Effector CD4-positive, alpha-beta T cell (primary cell): ENCODE results near the gene TUBGCP3.

ENCODE experiments used
- DNase-seq: peaks from one replicate; pipeline ENCODE4 v3.0.0-alpha.2; 2020

The TUBGCP3 gene

DNA sequence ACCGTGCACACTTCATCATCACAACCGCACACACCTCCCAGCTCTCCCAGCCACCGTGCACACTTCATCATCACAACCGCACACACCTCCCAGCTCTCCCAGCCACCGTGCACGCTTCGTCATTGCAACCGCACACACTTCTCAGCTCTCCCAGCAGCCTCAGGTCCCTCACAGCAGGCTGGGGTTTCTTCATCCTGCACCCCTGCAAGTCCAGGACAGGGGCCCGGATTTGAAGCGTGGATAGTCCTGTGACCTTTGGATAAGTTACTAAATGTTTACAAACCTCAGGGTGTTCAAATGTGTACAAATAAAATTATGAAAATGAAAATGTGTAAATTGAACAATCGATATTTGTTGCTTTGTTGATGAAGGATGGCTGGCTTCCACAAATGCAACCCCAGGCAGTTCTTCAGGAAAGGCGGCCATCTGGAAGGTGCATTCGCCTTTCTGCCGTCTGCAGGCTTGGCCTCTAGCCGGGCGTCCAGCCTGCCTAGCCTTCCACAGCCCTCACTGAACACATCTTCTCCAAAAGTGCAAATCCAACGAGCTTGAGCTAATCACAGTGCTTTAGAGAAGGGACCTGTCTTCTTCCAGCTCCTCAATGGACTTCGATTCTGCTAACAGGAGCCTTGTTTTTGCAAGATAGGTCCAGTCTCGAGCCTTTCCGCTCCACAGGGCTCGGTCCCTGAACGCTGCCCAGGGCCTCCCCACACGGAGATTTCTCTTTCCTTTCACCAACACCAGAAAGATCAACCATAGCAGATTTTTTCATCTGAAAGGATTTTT, 137.6 kb downstream of the TUBGCP3 start:
- DNase-seq, result no peak

DNA sequence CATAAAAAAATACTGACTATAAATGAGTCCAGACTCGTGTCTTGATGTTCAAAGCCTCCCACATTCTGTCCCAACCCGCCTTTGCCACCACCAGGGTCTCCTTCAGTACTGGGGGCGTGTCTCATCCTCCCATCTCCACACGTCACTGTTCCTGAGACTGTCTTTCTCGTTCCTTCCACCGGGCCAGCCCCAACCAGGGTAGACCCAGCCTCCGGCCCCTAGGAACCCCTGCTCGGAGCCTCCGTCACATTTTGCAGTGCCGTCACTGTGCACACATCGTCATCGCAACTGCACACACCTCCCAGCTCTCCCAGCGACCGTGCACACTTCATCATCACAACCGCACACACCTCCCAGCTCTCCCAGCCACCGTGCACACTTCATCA, 138.4 kb downstream of the TUBGCP3 start:
- no peak for DNase-seq

DNA sequence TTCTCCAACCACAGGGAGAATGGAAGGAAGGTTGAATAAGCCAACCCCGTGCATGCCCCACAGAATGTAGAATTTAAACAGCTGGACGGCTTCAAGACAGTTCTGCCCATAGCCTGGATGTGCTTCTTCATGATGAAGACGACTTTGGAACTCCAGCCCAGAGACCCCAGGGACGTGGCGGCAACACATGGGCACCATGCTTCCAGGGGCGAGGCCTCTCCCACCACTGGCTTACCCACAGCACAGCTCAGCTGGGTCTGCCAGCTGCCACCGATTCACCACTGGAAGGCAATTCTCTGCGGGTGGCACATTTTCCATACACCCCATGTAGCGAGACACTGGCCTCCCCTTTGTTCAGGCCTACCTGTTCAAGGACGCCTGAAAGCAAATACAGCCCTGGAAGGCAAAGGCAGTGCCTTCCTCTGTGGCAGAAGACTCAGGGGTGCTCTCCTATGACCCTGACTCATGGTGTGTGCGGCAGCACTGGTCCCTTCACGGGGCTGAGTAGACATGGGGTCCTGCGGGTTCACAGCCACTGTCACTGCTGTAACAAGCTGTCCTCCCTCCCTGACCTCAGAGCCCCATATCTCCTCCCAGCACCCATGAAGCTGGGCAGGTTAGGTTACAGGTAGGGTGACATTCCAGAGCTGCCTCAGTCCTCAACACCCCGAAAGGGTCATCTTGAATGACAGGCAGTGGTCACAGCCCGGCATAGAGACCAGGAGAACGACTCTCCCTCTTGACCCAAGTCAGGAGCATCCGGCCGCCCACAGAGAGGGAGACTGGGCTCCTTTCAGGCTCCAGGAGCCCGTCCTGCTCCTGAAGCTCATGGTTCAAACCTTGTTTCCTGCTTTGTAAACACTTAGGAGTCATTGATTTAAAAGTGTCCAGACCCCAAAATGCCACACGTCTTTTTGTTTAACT, 139.1 kb downstream of the TUBGCP3 start:
- DNase-seq, result no peak

DNA sequence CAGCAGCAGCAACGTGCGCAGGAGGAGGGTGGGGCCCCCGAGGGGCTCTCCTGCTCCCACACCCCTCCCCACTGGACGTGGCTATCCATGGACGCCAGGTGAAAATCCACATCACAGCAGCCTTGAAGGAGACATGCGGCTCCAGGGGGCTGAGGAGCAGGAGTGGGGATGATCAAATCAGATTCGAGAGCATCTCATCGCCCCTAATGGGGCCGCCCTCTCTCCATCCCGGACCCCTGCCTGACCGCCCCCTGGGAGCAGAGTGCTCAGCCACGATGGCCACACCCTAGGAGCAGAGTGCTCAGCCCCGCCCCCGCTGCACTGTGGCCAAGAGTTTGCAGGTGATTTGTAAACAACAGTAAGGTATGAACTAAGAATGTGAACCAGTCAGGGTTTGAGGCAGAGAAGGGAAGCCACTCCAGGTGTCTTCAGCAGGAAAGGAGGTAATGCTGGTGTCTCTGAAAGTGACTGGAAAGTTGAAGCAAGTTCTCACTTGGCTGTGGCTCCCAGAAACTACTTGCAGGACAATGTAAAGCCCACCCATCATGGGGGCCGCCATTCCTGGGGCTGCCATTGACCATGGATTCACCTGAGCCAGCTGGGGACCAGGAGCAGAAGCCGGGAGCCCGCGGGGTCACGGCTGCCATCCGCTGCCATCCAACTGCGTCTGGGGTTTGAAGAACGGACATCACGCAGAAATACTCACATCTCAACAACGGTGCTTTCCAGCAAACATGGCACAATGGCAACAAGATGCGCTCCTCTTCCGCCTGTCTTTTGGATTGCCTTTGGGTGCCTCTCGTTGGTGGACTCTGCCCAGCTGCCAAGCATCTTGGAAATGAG, 140.0 kb downstream of the TUBGCP3 start:
- no peak for DNase-seq

DNA sequence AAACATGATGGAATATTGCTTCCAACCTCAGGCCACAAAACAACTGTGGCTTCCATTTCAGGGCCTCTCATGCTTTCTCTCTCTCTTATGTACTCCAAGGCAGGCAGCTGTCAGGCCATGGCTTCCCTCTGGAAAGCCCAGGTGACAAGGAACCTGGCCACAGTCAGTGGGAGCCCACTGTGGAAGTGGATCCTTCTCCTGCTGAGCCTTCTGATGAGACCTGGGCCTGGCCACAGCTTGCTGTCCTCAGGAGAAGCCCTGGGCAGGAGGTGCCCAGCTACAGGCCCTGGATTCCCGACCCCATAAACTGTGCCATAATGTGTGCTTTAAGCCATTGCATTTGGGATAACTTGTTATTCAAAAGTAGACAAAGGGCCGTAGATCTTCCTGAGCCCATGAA, 140.6 kb downstream of the TUBGCP3 start:
- DNase-seq, result no peak

DNA sequence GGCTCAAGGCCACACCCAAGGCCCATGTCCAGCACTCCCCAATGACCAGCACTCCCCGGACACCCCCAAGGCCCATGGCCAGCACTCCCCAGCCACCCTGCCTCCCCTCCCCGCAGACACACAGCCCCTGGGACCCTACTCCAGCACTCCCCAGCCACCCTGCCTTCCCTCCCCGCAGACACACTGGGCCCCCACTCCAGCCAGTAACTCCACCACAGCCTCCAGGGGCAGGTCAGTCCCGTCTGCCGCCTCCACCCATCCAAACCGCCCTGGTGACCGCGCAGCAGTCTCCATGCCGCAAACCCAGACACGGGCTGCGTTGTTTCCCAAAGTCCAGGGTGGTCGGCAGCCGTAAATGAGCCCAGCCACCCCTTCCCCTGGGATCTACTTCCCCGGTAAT, 141.1 kb downstream of the TUBGCP3 start:
- no peak for DNase-seq

DNA sequence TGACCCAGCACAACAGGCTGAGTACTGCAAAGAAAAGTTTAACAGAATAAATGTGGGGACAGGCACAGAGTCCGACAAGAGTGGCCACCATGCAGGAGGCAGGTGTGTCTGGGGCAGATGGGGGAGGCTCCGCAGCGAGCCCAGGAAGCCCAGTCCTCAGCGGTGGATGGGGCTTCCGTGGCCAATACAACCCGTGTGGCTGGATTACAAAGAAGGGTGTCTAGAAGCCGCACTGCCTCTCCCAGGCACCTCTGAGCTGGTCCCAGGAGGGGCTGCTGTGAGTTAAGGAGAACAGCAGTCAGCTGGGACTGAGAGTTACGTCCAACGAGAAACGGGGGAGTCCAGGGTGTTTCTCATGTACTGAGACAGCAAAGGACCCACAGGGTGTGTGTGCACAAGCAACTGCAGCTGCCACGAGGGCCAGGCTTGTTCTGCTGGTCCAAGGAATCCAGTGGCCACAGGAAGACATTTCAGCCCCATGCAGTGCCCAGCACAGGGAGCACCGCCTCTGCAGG, 141.5 kb downstream of the TUBGCP3 start:
- DNase-seq, result no peak

DNA sequence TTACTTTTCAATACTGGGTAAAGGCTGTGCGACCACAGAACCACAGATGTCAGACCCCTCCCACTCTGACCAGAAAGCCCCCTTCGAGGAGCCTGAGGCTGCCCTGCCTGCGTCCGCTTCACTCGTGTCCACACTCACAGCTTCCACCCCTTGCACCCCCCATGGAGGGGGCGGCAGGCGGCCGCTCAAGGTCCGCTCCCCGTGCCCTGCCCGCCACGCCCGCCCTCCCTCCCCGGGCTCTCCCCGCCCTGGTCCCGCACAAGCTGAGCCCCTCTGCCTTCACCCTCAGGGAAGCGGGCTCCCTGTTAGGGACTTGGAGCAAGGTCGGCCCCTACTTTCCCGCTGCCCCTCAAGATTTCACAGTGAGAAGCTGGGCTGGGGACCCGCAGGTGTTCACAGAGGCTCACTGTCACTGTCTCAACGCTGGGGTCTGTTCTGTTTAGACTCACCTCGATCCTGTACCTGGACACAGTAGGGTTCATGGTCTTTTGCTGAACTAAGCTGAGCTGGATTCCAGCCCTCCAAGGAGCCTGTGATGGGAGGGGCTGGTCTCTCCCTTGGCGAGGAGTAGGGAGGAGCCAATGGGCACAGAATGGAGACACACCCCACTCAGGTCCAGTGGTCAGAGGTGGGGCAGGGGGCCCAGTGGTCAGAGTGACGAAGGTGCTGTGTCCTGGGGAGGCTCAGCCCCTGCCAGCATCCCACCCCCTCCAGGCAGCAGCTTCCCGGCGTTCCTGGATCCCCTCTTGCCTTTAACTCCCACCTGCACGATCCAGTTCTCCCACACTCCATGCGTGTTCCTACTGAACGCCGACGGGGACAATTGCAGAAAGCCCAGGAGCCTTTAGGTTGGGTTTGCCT, 142.3 kb downstream of the TUBGCP3 start:
- DNase-seq, result no peak

DNA sequence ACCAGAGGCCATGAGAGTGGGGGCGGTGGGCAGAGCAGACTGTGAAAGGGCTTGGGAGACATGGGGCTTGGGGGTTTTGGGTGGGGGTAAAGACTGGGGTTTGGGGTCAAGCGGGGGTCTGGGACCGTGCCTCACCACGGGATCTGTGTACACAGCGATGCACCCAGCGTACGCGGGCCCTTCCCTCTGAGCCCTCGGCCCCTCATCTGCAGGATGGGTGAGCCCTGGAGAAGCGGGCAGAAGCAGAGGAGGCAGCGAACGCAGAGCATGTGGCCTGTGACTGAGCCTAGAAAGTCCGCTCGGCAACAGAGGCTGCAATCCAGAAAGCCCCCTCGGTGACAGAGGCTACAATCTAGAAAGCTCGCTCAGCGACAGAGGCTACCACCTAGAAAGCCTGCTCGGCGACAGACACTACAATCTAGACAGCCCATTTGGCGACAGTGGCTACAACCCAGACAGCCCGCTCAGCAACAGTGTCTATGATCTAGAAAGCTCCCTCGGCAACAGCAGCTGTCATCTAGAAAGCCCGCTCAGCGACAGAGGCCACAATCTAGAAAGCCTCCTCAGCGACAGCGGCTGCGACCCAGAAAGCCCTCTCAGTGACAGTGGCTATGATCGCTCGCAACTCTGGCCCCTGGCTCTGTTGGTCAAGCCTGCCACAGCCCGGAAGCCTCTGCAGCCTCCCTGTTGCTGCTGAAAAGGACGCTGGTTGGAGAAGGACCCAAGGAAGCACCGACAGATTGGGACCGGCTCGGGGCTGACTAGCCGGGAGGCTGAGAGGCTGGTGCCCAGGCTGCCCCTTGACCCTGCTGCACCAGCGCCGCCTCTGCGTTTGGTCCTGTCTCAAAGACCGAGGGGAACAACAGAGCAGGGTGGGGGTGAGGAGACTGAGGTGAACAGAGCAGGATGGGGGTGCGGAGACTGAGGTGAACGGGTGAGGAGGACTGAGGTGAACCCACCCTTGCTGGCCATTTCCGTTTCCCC, 143.2 kb downstream of the TUBGCP3 start:
- DNase-seq, result no peak

DNA sequence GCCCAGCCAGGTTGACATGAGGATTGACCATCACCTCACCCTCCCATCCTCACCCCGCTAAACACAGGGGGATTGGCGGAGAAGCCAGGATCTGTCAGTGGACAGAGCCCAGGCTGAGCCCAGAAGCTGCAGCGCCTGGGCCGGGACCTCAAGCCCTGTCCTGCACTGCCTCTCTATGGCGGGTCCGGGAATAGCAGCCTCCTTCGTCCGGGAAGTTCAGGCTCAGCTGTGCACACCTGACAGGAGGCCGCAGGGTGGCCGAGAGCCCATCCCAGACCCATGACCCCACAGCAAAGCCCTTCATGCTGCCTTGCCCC, 144.0 kb downstream of the TUBGCP3 start:
- DNase-seq, result no peak

DNA sequence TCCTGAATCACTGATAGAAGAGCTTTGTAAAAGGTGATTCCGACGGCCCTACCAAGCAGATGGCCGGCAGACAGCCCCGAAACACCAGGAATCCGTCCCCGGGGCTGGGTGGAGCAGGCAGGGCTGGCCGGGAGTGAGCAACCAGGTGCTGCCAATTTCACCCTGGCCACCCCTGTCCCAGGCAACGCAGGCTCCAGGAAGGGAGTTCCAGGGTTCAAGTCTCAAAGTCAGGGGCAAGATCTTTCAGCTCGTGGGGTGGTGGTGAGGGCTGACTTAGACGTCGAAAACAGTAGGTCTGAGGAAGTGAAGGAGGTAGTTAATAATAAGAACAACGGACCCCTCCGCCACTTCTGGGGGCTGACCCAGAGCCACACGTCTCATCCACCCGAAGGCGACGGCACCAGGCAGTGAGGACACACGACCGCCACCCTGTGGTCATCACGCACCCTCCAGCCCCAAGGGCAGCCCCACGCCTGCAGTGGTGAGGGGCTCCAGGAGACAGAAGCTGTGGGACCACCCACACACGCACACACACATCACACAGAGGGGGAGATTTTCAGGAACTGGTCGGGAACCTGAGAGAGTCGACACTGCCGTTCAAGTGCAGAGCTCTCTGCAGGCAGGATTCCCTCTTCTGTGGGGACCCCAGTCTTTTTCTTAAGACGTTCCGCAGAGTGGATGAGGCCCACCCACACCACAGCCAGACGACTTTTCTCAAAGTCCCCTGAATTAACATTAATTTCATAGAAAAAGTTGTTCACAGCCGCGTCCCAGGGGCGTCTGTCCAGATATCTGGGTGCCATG, 144.6 kb downstream of the TUBGCP3 start:
- DNase-seq, result no peak

DNA sequence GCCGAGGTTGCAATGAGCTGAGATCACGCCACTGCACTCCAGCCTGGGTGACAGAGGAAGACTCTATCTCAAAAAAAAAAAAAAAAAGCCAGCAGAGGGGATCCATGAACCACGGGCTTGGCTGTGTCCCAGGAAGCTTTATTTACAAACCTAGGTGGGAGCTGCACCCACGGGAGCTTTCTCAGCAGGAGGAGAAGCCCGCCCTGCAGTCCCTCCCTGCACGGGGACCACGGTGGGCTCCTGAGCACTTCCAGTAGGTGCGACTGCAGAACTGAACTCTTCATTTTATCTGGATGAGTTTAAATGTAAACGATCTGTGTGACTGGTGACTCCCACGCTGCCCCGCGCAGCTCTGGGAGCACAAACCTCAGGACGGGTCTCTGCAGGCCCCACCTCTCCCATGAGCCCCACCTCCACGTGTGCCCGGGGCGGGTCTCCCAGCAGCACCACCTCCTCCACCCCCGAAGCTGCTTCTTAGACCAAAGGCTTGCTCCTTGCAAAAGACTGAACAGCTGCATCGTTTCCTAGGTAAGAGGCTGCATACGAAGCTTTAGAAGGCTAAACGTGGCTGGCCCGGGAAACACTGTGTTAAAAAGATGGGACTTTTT, 145.4 kb downstream of the TUBGCP3 start:
- no peak for DNase-seq

DNA sequence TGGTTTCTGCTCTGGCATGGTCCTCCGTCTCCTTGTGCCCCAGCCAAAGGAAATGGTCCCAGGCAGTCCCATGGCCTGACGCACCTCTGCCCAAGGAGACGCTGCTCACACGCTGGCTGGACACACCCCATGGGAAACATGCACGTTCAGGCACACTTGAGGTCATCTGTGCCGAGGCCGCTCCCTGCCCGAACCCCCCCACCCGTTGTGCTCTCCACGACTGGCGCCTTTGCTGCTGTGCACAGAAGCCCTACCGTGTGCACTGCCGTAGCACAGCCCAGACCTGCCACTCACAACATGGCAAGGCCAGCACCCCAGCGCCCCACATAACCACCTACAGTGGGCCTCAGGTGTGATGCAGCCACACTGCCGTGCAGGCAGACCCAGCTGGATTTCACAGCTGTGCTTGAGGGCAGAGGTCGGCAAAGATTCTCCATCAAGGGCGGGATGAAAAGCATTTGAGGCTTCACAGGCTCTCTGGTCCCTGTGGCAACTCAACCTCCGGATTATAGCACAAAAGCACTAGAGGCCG, 146.1 kb downstream of the TUBGCP3 start:
- no peak for DNase-seq

DNA sequence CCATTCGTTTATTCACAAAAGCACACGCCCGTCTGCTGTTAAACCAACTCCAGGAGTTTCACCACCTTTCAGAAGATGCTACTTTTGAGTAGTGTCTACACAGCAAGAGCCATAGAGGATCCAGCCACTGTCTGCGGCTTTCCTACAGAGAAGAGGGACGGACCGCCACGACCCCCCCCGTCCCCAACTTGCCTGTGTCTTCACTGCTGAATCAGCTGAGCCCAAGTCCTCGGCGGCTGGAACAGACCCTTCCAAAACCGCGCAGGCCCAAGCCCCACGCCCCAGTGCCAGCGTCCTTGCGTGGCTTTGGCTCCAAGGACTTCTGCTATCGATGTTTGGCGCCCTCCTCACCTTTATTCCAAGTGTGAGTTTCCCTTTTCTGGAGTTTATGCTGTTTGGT, 146.7 kb downstream of the TUBGCP3 start:
- no peak for DNase-seq

DNA sequence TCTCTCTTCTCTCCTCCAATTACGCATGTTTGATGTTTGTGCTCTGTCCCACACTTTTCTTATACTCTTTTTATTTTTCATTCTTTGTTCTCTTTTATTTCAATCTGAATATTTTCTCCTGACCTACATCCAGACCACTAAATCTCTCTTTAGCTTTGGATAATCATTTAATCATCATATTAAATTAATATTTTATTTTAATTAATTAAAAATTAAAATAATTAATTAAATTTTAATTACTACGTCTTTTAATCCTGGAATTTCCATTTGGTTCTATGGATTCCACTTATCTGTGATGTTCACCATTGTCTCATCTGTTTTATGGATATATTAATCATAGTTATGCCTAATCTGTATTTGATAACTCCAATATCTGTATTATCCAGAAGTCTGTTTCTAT, 149.4 kb downstream of the TUBGCP3 start:
- DNase-seq, result no peak

DNA sequence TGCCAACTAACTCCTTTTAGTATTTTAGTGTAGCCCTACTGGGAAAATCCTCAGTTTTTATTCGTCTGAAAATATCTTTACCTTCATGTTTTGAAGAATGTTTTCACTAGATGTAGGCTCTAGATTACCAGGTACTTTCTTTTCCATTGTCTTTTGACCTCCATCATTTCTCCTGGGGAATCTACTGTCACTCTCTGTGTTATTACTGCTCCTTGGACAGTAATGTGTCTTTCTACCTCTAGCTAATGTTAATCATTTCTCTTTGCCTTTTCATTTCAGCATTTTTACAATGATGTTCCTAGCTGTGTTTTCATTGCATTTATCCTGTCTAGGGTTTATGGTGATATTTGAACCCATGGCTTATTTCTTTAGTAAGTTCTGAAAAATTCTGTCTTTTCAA, 149.9 kb downstream of the TUBGCP3 start:
- DNase-seq, result no peak

DNA sequence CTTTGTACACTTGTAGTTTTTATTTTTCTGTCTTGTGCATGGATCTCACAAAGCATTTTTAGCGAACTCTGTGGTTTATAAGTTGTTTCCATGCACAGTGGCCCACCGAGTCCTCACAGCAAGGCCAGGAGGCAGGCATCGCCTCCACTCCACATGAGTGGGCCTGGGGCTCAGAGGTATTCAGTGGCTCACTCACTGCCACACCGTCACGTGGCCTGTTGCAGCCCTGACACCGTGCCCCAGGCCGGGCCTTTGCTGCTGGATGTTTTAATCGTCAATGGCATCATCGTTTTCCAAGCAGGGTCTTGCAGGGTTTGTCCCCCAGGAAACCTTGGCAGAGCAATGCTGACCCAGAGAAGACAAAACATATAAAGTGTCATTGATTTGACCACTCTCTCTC, 152.0 kb downstream of the TUBGCP3 start:
- no peak for DNase-seq
